ENCODE results near the gene ACRBP.
"Not testable (repeated sequence)": the region's sequence is repeated elsewhere in the genome, so short reads cannot be mapped to it uniquely, and the experiment has no call there.

ACRBP gene

GRCh38 chr12:6614513-6615172 is 32.6 kb downstream of the ACRBP start:
- DNase-seq (ENCODE audit: low read depth, low spot score) = no peak

- DNase-seq (ENCODE audit: low read depth, low spot score) = peak; percentile 94
Measured at GRCh38 chr12:6613776-6614512, 33.3 kb downstream of the ACRBP start.

DNA sequence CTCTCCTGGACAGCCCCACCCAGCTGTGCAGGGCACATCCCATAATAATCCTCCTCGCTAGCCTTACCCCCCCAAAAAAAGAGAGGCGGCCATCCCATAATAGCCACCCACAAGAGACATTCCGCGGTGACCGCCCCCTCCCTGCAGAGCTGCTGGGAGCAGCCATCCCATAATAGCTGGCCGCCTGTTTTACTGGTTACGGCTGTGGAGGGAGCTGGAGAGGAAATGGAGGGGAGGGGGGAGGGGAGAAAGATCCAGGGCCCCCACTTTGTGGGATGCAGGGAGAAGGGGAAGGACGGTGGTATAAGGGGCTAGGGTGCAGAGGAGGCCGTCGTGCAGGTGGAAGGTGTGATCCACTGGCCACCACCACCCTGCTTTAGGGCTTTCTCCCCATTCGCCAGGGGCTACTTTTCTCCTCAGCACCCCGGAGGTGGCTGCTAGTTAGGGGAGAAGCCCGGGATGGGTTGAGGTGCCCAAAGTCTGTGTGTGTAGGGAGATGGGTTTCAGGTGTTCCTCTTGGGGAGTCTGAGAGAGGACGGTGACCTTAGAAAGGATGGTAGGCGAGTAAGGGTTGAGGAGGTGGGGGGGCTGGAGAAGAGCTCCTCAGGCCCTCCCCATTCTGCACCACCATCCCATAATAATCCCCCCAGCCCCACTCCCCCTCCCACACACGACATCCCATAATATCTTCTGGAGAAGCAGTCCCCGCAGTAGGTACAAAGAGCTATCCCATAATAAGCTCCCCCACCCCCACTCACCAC is 34.0 kb downstream of the ACRBP start:
- no peak for DNase-seq (ENCODE audit: low read depth, low spot score)

- no peak for DNase-seq (ENCODE audit: low read depth, low spot score)
Measured at GRCh38 chr12:6612652-6613014, 34.6 kb downstream of the ACRBP start.

- no peak for DNase-seq (ENCODE audit: low read depth, low spot score)
Measured at GRCh38 chr12:6612247-6612646, 35.0 kb downstream of the ACRBP start.

GRCh38 chr12:6608592-6609281 is 38.5 kb downstream of the ACRBP start:
- DNase-seq (ENCODE audit: low read depth, low spot score) = no peak

DNA sequence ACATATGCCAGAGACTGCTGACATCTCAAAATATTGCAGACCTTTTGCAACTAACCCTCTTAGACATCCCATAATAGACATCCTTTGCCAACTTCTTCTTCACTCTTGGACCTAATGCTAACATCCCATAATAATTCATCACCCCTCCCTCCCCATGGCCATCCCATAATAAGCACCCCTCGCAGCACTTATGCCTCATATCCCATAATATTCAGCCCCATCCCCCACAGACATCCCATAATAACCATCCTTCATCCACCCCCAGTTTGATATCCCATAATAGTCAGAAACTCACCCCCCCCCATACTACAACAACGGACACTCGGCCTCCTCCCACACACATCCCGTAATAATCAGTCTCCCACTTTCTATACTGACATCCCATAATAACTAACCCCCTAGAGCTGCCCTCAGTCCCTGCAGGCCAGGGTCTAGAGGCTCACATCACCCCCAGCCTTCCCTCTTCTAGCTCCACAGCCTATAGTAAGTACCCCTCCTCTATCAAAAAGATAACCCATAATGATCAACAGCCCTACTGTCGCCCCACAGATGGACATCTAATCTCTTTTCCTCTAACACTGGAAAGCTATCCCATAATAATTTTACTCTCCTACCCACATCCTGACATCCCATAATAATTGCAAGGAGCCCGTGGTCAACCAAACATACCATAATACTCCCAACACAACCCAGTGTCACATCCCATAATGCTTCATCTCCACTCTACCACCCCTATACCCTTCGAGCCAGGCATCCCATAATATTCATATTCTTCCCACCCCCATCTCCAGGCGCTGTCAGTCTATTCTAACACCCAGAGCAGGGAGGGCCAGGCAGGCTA is 39.3 kb downstream of the ACRBP start:
- DNase-seq (ENCODE audit: low read depth, low spot score) = no peak

GRCh38 chr12:6606331-6607131 is 40.7 kb downstream of the ACRBP start:
- no peak for DNase-seq (ENCODE audit: low read depth, low spot score)

- no peak for DNase-seq (ENCODE audit: low read depth, low spot score)
Measured at GRCh38 chr12:6605421-6606330, 41.6 kb downstream of the ACRBP start.

DNA sequence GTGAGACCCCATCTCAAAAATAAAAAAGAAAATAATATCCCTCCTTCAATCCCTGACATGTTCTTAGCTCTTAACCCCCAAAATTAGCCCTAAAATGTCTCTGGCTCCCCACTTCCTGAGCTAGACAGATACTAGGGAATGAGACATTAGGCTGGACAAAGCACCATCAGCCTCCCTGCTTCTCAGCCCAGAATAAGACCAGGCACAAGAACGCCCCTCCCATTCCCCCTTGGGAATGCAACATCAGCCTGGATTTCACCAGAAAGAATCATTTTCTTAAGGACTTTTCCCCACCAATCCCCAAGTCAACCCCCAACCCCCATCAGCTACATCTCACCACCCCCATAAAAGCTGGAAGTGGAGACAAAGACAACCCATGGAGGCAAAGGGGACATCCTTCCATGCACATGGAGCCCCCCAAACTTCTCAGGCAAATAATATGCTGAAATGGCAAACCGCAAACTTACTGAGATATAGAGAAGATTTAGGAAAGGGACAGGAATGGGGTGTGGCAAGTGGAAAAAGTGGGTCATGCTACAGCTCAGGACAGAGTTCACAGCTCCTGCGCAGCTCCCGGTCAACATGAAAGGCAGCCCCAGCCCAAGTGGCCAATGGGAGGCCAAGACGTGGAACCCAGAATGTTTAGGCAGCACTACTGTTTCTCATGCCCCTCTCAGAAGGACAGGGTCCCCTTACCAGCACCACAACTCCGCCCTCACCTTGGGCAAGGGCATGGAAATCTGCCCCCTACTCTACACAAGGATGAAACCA is 42.8 kb downstream of the ACRBP start:
- no peak for DNase-seq (ENCODE audit: low read depth, low spot score)

DNA sequence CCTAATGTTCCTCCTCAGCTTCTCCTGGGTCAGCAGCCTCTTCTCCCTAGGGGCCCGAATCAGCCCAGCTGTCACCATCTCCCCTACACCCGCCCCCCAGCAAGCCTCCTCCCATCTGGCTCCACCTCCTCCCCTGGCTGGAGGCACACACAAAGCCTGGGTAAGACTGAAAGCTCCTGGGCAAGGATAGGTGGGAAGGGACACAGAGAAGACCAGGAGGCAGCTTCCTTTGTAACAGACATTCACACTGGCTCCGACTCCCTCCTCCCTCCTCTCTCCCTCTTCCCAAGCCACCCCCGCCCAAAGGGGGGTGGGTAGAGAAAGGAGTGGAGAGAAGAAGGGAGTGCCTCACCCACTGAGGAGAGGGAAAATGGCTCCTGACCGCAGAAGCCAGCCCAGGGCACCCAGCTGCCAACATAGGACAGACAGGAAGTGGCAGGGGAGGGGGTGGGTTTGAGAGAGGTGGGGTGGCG is 44.1 kb downstream of the ACRBP start:
- DNase-seq (ENCODE audit: low read depth, low spot score) = no peak

DNA sequence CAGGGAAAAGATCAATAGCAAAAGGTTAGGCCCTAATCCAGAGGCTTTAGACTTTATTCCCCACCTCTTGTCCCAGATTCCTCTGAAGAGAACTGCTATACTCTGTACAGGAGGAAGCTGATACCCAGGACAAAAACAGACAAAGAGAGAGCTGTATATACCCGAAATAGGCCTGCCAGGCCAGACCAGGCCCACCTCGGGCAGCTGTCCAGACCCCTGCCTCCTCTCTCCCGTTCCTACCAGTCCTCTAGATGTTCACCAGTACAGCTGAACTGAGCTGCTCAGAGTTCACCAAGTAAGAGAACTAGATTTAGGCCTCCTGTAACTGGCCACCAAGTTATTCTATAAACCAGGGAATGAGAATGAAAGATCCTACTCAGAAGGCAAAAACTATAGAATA is 44.7 kb downstream of the ACRBP start:
- no peak for DNase-seq (ENCODE audit: low read depth, low spot score)

DNA sequence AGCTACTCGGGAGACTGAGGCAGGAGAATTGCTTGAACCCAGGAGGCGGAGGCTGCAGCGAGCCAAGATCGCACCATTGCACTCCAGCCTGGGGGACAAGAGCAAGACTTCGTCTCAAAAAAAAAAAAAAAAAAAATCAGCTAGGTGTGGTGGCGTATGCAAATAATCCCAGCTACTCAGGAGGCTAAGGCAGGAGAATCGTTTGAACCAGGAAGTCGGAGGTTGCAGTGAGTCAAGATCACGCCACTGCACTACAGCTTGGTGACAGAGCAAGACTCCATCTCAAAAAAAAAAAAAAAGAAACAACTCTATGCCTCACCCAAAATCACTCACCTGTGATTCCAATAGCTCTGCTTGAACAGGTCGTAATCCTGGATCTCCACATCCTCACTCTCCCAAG is 51.6 kb downstream of the ACRBP start:
- DNase-seq (ENCODE audit: low read depth, low spot score) = not testable (repeated sequence)

GRCh38 chr12:6592087-6592486 is 55.1 kb downstream of the ACRBP start:
- no peak for DNase-seq (ENCODE audit: low read depth, low spot score)
